ENCODE results near the gene CNDP2.
A peak's percentile ranks its signal among the peaks of the same experiment; 100 is the strongest.

Gene CNDP2

GRCh38 chr18:74551936-74552555 is 55.9 kb downstream of the CNDP2 start:
- peak; percentile 100 for ATAC-seq
- no peak for TF ChIP-seq CREB5 (CRISPR knock-in tag; IDR thresholded peaks at IDR 0.05; ENCODE audit: low read depth)
- TF ChIP-seq, protein P1, sequence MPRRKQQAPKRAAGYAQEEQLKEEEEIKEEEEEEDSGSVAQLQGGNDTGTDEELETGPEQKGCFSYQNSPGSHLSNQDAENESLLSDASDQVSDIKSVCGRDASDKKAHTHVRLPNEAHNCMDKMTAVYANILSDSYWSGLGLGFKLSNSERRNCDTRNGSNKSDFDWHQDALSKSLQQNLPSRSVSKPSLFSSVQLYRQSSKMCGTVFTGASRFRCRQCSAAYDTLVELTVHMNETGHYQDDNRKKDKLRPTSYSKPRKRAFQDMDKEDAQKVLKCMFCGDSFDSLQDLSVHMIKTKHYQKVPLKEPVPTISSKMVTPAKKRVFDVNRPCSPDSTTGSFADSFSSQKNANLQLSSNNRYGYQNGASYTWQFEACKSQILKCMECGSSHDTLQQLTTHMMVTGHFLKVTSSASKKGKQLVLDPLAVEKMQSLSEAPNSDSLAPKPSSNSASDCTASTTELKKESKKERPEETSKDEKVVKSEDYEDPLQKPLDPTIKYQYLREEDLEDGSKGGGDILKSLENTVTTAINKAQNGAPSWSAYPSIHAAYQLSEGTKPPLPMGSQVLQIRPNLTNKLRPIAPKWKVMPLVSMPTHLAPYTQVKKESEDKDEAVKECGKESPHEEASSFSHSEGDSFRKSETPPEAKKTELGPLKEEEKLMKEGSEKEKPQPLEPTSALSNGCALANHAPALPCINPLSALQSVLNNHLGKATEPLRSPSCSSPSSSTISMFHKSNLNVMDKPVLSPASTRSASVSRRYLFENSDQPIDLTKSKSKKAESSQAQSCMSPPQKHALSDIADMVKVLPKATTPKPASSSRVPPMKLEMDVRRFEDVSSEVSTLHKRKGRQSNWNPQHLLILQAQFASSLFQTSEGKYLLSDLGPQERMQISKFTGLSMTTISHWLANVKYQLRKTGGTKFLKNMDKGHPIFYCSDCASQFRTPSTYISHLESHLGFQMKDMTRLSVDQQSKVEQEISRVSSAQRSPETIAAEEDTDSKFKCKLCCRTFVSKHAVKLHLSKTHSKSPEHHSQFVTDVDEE (CRISPR knock-in tag; IDR thresholded peaks at IDR 0.05) = no peak
- TF ChIP-seq ZNF70 (CRISPR knock-in tag; IDR thresholded peaks at IDR 0.05) = no peak
- no peak for TF ChIP-seq BACH2 (CRISPR knock-in tag; IDR thresholded peaks at IDR 0.05; ENCODE audit: borderline replicate concordance)
- TF ChIP-seq SNAI2 (CRISPR knock-in tag; IDR thresholded peaks at IDR 0.05) = no peak
- TF ChIP-seq OSR1 (CRISPR knock-in tag; IDR thresholded peaks at IDR 0.05) = no peak
- no peak for TF ChIP-seq ZFP3 (CRISPR knock-in tag; IDR thresholded peaks at IDR 0.05)
- no peak for TF ChIP-seq RARB (CRISPR knock-in tag; IDR thresholded peaks at IDR 0.05)
- TF ChIP-seq, protein P2, sequence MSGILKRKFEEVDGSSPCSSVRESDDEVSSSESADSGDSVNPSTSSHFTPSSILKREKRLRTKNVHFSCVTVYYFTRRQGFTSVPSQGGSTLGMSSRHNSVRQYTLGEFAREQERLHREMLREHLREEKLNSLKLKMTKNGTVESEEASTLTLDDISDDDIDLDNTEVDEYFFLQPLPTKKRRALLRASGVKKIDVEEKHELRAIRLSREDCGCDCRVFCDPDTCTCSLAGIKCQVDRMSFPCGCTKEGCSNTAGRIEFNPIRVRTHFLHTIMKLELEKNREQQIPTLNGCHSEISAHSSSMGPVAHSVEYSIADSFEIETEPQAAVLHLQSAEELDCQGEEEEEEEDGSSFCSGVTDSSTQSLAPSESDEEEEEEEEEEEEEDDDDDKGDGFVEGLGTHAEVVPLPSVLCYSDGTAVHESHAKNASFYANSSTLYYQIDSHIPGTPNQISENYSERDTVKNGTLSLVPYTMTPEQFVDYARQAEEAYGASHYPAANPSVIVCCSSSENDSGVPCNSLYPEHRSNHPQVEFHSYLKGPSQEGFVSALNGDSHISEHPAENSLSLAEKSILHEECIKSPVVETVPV (CRISPR knock-in tag; IDR thresholded peaks at IDR 0.05) = no peak
- TF ChIP-seq ZNF8 (CRISPR knock-in tag; IDR thresholded peaks at IDR 0.05) = no peak
- TF ChIP-seq CSDC2 (CRISPR knock-in tag; IDR thresholded peaks at IDR 0.05) = no peak
- TF ChIP-seq ARNTL (CRISPR knock-in tag; IDR thresholded peaks at IDR 0.05; ENCODE audit: borderline replicate concordance, low read depth) = no peak
- TF ChIP-seq, protein P3, sequence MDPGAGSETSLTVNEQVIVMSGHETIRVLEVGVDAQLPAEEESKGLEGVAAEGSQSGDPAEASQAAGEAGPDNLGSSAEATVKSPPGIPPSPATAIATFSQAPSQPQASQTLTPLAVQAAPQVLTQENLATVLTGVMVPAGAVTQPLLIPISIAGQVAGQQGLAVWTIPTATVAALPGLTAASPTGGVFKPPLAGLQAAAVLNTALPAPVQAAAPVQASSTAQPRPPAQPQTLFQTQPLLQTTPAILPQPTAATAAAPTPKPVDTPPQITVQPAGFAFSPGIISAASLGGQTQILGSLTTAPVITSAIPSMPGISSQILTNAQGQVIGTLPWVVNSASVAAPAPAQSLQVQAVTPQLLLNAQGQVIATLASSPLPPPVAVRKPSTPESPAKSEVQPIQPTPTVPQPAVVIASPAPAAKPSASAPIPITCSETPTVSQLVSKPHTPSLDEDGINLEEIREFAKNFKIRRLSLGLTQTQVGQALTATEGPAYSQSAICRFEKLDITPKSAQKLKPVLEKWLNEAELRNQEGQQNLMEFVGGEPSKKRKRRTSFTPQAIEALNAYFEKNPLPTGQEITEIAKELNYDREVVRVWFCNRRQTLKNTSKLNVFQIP (CRISPR knock-in tag; IDR thresholded peaks at IDR 0.05; ENCODE audit: borderline replicate concordance, low read depth) = no peak
- TF ChIP-seq TOX (CRISPR knock-in tag; IDR thresholded peaks at IDR 0.05; ENCODE audit: borderline replicate concordance) = no peak
- no peak for TF ChIP-seq ZNF565 (CRISPR knock-in tag; conservative IDR thresholded peaks at IDR 0.05; ENCODE audit: low read depth)
- TF ChIP-seq PPARA (CRISPR knock-in tag; IDR thresholded peaks at IDR 0.05; ENCODE audit: borderline replicate concordance) = no peak
- no peak for TF ChIP-seq ISL1 (CRISPR knock-in tag; IDR thresholded peaks at IDR 0.05)
- TF ChIP-seq ESRRG (CRISPR knock-in tag; IDR thresholded peaks at IDR 0.05) = no peak
- TF ChIP-seq ZC3H10 (CRISPR knock-in tag; IDR thresholded peaks at IDR 0.05) = no peak

DNA sequence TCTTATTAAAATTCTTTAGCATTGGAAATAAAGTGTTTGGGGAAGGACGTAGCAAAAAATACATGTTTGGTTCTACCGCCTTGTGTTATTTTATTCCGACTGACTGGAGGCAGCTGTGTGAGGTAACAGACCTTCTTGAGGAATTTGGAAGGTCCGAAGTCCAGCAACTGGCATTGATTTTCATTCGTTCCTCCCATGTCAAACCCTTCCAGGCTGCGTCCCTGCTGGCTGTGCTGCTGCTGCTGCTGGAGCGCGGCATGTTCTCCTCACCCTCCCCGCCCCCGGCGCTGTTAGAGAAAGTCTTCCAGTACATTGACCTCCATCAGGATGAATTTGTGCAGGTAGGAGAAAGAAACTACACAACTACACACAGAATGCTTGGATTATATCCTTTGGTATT is 60.0 kb downstream of the CNDP2 start:
- TF ChIP-seq, protein P1 (CRISPR knock-in tag; IDR thresholded peaks at IDR 0.05) = no peak
- TF ChIP-seq ZFP3 (CRISPR knock-in tag; IDR thresholded peaks at IDR 0.05) (no peak), CREB5 (CRISPR knock-in tag; IDR thresholded peaks at IDR 0.05; ENCODE audit: low read depth) (no peak), ZNF8 (CRISPR knock-in tag; IDR thresholded peaks at IDR 0.05) (no peak), ZNF565 (CRISPR knock-in tag; conservative IDR thresholded peaks at IDR 0.05; ENCODE audit: low read depth) (no peak), PPARA (CRISPR knock-in tag; IDR thresholded peaks at IDR 0.05; ENCODE audit: borderline replicate concordance) (no peak), TOX (CRISPR knock-in tag; IDR thresholded peaks at IDR 0.05; ENCODE audit: borderline replicate concordance) (no peak), CSDC2 (CRISPR knock-in tag; IDR thresholded peaks at IDR 0.05) (no peak)
- ATAC-seq = no peak

Data from SK-N-SH treated with all-trans-retinoic acid at 6 μM for 48 hours (cell line).